AG09309 (cell line): ENCODE data around the gene HHLA2.

Source experiments
- DNase-seq: peaks from one replicate; pipeline ENCODE4 v3.0.0-alpha.2; 2010; ENCODE audit warnings: low read depth
- H3K4me3 ChIP-seq: 2 replicates; pipeline ENCODE4 v1.5.1; 2011; ENCODE audit warnings: mild to moderate bottlenecking, low read depth, low read length, moderate library complexity; ENCODE audit not compliant: control insufficient read depth
- TF ChIP-seq, protein P1 (sequence below): IDR thresholded peaks from 2 replicates; pipeline ENCODE4 v1.5.1; 2011; ENCODE audit warnings: mild to moderate bottlenecking, low read depth, low read length, inconsistent platforms; ENCODE audit not compliant: insufficient read depth, control insufficient read depth; ENCODE audit errors: missing control alignments

The HHLA2 gene

DNA sequence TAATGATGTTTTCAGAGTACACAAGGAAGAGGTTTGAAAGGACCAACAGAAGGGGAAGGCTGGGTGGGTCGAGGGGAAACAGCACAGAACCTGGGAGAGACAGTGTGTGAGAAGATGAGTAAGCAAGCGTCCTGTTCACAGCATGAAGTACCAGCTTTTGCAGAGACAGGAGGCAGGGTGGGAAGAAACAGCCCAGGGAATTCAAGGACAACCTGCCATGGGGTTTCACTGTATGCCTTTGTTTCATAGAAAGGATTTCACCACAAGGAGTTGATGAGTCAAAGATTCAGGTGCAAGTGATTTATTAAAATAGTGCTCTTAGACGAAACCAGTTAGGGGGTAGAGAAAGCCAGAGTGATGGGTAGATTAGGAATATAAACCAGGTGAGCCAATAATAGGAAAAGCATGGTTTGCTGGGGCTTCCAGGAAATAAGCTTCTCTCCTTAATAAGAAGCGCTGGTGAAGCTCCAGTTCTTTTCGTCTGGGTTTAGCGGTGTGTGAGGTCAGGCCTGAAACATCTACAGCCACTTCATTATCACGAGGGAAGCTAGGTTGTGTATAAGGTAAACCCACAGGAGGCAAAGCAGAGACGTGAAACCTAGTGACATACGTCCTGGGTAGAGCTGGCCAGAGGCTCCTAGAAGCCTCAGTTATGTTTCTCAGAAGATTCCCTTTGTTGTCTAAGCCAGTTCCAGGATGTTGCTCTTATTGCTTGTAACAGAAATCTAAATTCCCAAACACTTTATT lies 3.9 kb downstream of the HHLA2 start:
- no peak overlapping the region for H3K4me3 ChIP-seq
- no peak for DNase-seq
- TF ChIP-seq, protein P1, sequence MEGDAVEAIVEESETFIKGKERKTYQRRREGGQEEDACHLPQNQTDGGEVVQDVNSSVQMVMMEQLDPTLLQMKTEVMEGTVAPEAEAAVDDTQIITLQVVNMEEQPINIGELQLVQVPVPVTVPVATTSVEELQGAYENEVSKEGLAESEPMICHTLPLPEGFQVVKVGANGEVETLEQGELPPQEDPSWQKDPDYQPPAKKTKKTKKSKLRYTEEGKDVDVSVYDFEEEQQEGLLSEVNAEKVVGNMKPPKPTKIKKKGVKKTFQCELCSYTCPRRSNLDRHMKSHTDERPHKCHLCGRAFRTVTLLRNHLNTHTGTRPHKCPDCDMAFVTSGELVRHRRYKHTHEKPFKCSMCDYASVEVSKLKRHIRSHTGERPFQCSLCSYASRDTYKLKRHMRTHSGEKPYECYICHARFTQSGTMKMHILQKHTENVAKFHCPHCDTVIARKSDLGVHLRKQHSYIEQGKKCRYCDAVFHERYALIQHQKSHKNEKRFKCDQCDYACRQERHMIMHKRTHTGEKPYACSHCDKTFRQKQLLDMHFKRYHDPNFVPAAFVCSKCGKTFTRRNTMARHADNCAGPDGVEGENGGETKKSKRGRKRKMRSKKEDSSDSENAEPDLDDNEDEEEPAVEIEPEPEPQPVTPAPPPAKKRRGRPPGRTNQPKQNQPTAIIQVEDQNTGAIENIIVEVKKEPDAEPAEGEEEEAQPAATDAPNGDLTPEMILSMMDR, result no peak

DNA sequence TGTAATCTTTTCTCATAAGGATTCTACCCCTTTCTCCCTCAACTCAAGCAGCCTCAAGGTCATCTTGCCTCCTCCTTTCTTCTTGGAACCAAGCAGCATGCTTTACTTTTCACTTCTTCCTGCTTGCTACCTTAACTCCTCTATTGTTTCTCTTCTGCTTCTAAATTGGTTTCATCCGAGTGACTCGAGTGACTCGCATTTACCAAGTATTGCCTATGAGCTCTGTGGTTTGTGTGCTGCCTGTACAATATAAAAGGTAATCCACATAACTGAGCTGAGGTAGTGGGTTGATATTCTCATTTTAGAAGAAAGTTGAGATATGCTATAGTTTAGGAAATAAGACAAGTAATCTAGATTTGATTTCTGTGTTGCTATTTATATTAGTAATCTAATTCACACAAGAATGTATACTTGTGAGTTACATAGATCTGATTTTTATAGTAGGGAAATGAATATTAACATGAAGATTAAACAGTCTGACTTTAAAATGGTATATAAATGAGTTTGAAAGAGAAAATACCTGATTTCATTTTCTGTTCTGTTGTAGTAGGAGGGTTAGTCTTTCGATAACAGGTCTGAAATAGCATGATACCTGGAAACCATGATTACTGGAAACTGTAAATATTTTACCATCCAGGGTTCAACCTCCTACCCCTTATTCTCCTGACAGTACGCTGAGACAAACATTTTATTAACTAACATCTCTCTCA lies 5.5 kb downstream of the HHLA2 start:
- DNase-seq, result no peak
- no peak overlapping the region for H3K4me3 ChIP-seq
- TF ChIP-seq, protein P1, result no peak

DNA sequence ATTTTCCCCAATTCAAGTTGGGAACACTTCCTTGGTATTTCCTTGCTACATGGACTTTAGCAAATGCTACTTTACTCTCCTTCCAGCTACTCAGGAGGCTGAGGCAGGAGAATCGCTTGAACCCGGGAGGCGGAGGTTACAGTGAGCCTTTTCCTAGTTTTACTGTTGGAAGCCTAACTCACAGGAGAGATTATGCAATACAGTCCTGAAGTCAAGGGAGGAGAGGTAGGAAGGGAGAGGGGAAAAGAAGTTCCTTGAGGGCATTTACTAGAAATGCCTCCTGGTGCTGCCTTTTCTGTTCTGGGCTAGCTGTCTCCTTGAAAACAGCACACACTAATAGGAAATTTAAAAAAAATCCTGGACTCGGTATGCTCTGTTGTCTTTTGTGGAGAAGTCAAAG lies 6.2 kb downstream of the HHLA2 start:
- H3K4me3 ChIP-seq, result no peak overlapping the region
- no peak for DNase-seq
- TF ChIP-seq, protein P1, result no peak

DNA sequence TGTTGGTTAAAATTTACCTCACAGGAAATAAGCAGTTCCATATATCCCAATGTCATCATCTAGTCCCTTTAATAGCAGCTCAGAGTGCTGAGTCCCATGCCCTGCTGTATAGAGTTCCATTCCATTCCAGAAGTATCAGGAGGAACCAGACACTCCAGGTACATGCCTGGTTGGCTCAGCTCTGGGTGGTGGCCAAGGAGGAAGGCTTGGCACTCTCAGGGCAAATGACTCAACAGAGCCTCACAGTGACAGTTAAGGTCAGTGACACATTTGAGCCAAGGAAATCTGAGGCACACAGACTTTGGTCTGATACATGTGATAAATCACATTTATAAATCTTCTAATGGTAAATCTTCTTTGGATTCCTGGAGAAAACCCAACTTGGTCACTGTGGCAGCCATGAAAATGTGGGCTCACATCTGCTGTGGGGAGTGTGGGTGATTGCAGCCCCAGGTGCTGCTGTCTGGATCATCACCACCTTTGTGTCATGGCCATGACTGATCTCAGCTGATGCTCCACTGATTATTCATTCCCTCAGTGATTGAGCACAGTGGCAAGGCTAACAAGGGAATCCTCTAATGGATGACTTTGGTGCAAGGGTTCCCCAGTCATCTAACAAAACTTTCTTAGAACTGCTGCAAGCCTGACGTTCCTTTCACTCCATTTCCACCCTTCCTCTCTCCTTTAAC lies 9.3 kb downstream of the HHLA2 start:
- no peak overlapping the region for H3K4me3 ChIP-seq
- TF ChIP-seq, protein P1, result no peak
- no peak for DNase-seq

DNA sequence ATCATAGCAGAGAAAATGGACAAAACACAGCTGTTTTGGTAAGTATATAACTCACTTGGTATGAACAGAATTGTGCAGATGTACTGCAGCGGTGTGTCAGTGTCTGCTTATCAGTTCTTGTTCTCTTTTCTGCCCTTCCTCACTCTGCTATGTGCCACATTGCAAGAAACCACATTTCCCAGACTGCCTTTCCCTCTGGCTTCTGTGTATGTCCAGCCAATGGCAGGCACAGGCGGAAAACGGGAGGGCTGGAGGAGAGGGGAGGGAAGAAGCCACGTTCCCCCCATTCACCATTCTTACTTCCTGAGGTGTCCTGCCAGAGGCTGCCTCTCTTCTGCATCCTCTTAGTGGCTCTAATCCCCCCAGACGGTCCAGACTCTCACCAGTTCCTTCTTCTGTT lies 15.4 kb downstream of the HHLA2 start:
- TF ChIP-seq, protein P1, result no peak
- DNase-seq, result no peak
- no peak overlapping the region for H3K4me3 ChIP-seq

DNA sequence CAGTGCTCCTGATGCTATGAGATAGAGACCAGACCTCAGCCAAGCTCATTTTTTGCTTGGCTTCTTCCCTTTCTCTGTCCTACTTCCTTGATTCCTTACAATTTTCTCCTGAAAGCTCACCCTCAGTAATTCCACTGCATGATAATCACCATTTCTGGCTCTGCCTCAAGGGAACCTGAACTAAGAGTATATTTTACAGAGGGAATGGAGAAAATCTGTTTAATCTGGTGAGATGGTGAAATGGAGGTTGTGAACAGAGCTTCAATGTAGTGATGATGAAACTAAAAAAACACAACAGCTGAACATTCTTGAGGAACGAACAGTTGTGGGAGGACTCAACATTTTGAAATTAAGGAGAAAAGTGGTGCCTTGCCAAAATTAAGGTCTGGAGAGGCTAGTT lies 16.3 kb downstream of the HHLA2 start:
- H3K4me3 ChIP-seq, result no peak overlapping the region
- peak; percentile 14 for DNase-seq
- TF ChIP-seq, protein P1, result no peak
